ENCODE measurements around the gene RANBP3L. TPM values are rescaled to one million over a fixed set of nuclear protein-coding genes. Genes with fewer than 3 reads are reported as not detected.

Gene RANBP3L
- total RNA-seq, 1 donor from 2014 or later = 0.13 TPM

DNA sequence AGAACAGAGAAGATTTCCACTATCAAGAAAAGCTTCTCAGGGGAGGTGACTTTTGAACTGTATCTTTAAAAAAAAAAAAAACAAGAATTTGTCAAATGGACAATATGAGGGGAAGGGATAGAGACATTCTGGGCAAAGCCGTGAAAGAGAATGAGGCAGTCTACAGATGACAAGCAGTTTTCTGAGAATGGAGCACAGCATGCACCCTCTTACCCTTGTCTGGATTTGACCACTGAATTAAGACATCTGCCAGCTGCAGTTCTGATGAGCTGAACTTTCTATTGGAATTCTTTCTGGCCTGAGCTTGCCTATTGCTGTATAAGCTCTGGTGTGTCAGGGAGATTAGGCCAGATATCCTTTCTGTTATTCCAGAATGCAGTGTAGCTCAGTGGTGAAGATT is 10.3 kb upstream of the RANBP3L start:
- ChIA-PET POLR2A (no interaction called here), CTCF (no interaction called here)
- no peak for TF ChIP-seq CTCF (IDR thresholded peaks at IDR 0.05)
- ATAC-seq (ENCODE audit: low read depth) (no peak), DNase-seq (no peak)
- H3K4me1 Mint-ChIP-seq = no peaks in the 10 kb centered on the region
- no peaks in the 10 kb centered on the region for H3K36me3 Mint-ChIP-seq (ENCODE audit: low read depth)
- H3K4me3 Mint-ChIP-seq = no peak overlapping the region
- intact Hi-C loops (cut with micrococcal nuclease) = no loop called here
- peaks cover 3% of the 10 kb centered on the region for H3K27me3 Mint-ChIP-seq
- no peaks in the 10 kb centered on the region for H3K9me3 Mint-ChIP-seq
- no peak overlapping the region for H3K27ac Mint-ChIP-seq

DNA sequence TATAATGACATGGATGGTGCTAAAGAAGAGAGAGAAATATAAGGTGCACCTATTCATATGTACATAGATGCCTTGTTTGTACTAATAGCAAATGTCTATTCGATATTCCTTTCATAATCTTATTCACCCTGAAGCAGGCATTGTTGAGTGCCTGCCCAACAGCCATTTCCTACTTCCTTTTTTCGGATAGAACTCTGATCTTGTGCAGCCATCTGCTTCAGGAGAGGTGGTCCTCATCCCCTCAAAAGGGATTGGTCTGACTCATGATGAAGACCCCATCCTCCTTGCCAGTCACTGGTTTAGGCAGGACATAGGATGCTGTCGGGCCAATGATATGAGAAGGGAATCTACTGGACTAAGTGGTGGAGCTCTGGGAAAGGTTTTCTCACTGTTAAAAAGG is 8.4 kb upstream of the RANBP3L start:
- H3K27ac Mint-ChIP-seq = no peak overlapping the region
- POLR2A ChIA-PET = no interaction called here
- DNase-seq (no peak), ATAC-seq (ENCODE audit: low read depth) (no peak)
- CTCF ChIA-PET = no interaction called here
- no peaks in the 10 kb centered on the region for H3K36me3 Mint-ChIP-seq (ENCODE audit: low read depth)
- intact Hi-C loops (cut with micrococcal nuclease) = no loop called here
- no peaks in the 10 kb centered on the region for H3K9me3 Mint-ChIP-seq
- no peak overlapping the region for H3K4me3 Mint-ChIP-seq
- no peaks in the 10 kb centered on the region for H3K27me3 Mint-ChIP-seq
- H3K4me1 Mint-ChIP-seq = no peaks in the 10 kb centered on the region
- TF ChIP-seq CTCF (IDR thresholded peaks at IDR 0.05) = no peak

GRCh38 chr5:36305571-36306326 is 4.0 kb upstream of the RANBP3L start:
- intact Hi-C loops (cut with micrococcal nuclease) = loop anchor here (1.0 kb wide), 3 partner anchors 40 to 226 kb away; no protein-coding TSS in a partner anchor
- ChIA-PET POLR2A (no interaction called here), CTCF (interaction anchor here (1.2 to 1.9 kb wide), 3 partner anchors 40 to 226 kb away, joined by 4 to 7 read pairs (median 5); no protein-coding TSS in a partner anchor)
- DNase-seq (no peak), ATAC-seq (ENCODE audit: low read depth) (peak; percentile 37)
- Mint-ChIP-seq H3K4me3 (no peak overlapping the region), H3K27me3 (no peaks in the 10 kb centered on the region), H3K36me3 (ENCODE audit: low read depth) (no peaks in the 10 kb centered on the region), H3K9me3 (no peaks in the 10 kb centered on the region), H3K27ac (no peak overlapping the region), H3K4me1 (peaks cover 5% of the 10 kb centered on the region)
- TF ChIP-seq CTCF (IDR thresholded peaks at IDR 0.05) = no peak

DNA sequence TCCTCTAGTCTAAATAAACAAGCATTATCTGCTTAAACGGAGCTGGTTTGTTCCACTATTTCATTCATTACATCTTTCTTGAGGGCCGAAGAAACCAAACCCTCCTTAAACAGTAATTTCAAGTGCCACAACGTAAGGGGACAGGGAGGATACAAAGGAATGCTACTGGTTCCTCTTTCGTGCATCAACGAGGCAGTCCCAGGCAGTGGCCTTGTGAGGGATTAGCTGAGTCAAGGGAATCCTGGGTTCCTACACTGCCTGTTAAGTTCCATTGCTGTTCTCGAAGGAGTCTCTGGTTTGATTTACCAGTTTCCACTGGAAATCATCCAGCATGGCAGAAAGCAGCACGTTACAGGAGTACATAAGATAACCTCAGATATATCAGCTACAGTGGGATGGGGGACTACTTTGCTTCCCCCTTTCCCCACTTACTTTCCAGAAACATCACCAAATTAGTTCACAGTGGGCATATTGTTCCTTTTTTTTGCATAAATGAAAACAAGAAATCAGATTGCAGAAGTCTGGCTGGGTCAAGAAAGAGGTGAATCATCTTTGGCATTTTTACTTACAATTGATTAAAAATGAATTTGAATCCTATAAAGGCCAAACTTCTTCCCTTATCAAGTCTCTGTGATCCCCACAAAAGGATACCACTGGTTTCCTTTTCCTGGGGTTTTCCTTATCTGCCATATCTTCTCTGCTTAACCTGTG is 2.5 kb upstream of the RANBP3L start:
- Mint-ChIP-seq H3K4me3 (no peak overlapping the region), H3K27me3 (peaks cover 2% of the 10 kb centered on the region), H3K27ac (no peak overlapping the region), H3K4me1 (peaks cover 5% of the 10 kb centered on the region), H3K36me3 (ENCODE audit: low read depth) (no peaks in the 10 kb centered on the region), H3K9me3 (no peaks in the 10 kb centered on the region)
- no peak for DNase-seq
- TF ChIP-seq CTCF (IDR thresholded peaks at IDR 0.05) = no peak
- intact Hi-C loops (cut with micrococcal nuclease) = no loop called here
- POLR2A ChIA-PET = no interaction called here
- CTCF ChIA-PET = interaction anchor here (1.4 to 1.7 kb wide), 2 partner anchors 39 to 225 kb away, joined by 5 to 6 read pairs; no protein-coding TSS in a partner anchor
- no peak for ATAC-seq (ENCODE audit: low read depth)

DNA sequence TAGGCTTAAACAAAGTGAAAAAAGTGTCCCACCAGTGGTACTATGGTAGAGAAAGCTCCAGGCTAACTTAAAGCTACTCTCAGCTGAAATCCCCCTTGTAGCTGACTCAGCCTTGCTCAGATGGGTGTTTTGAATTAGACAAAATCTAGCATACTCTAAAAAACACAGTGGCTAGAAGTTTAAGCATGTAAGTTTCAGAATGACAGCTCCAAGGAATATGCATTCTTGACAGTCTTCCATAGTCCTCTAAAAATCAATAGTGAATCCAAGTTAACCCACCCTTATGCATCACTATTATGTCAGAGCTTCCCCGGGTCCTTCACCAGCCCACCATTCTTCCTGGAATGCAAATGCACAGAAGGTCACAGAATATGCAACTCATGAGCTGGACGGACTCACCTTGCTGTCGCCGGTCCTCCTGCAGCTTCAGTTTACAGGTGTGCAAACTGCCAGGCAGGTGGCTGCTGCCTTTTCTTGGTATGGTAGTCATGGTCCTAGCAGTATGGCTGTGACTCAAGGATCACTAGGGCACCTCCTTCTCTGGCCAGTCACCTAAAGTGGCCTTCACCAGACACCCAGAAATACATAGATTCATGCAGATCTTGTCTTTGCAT is 668 bp downstream of the RANBP3L start:
- H3K27ac Mint-ChIP-seq = no peak overlapping the region

More for the DNA sequence above, 668 bp downstream of the RANBP3L start:
- H3K4me3 Mint-ChIP-seq = no peak overlapping the region
- ATAC-seq (ENCODE audit: low read depth) = no peak
- no peak for DNase-seq
- no peak for TF ChIP-seq CTCF (IDR thresholded peaks at IDR 0.05)
- H3K36me3 Mint-ChIP-seq (ENCODE audit: low read depth) = no peaks in the 10 kb centered on the region
- intact Hi-C loops (cut with micrococcal nuclease) = no loop called here
- peaks cover 5% of the 10 kb centered on the region for H3K4me1 Mint-ChIP-seq
- ChIA-PET CTCF (interaction anchor here (1.0 kb wide), 1 partner anchor 12 kb away, joined by 3 read pairs; no protein-coding TSS in a partner anchor), POLR2A (no interaction called here)
- no peaks in the 10 kb centered on the region for H3K9me3 Mint-ChIP-seq
- peaks cover 3% of the 10 kb centered on the region for H3K27me3 Mint-ChIP-seq

All from activated B cell treated with CpG ODN at 0.5 μM for 24 hours (primary cell).